Measurements from ENCODE around the gene CLDN15.
"Not testable (repeated sequence)": the region's sequence is repeated elsewhere in the genome, so short reads cannot be mapped to it uniquely, and the experiment has no call there.

Gene CLDN15

DNA sequence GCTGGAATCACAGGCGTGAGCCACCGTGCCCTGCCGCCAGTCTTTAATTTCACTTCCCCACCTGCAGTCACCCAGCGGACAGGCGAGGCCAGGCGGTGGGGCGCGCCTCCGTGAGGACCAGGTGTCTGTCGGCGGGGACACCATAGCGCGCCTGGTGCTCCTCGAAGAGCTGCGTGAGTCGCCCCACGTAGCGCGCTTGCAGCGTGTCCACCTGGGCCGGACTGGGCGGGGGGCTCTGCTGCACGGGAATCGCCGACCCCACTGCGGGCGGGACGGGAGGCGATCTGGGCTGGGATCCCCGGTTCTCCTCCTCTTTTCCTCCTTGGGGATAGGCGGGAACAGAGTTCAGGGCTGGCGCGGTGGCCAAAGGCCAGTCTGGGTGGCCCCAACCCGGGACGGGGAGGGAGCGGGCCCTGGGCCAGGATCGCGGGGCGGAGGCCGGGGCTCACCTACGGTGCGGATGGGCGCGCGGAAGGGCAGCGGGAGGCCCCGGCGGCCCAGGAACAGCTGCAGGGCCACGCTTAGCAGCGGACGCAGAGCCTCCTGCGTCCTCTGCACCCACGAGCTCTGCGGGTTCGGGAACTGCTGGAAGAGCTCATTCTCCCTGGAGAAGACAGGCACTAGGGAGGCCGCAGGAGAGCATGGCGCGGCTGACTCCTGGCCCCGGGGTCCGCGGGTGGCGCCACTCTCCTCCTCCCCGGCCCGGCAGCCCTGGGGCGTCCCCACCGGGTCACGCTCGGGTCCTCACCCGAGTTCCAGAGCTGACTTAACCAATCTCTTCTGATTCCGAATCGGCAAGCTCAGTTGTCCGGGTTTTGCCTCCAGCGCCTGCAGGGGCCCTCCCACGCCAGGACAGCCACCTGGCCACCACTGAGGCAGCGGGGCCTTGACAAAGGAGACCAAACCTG is 35.7 kb downstream of the CLDN15 start:
- DNase-seq (ENCODE audit: low read depth, low spot score): no peak

DNA sequence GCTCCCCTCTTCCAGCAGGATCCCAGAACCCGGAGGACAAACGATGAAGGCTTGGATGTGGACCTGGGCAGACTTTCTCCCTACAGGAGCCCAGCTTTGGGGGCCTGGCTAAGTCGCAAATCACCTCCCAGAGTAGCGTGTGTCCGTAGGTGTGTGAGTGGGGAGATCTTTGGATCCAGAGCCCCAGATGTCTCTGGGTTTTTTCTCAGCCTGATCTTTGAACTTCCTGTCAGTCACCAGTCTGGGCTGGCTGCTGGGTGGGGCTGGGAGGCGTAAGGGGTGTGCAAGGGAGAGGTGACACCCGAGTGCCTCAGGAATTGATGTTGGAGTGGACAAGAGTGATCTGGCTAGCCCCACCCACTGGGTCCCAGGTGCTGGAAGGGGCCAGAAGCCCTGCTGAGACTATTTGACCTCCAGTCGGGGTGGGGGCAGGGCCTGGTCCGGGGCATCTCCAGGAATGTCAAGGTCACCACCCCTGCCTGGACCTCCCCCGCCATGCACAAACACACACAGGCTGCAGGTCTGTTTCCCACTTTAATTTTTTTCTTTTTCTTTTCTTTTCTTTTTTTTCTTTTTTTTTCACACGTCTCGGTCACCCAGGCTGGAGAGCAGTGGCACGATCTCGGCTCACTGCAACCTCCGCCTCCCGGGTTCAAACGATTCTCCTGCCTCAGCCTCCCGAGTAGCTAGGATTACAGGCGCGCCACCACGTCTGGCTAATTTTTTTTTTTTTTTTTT is 36.6 kb downstream of the CLDN15 start, which contains the start of gene MOGAT3:
Gene MOGAT3 (minus strand): TSS at position 175 of the 738 bp plus-strand sequence. CDS start 182 bp downstream, outside the sequence.
- no peak for DNase-seq (ENCODE audit: low read depth, low spot score)
- H3K27ac ChIP-seq: no peak within 1 kb of the TSS

More for the DNA sequence above, 35.7 kb downstream of the CLDN15 start:
- H3K27ac ChIP-seq: no peak overlapping the region

DNA sequence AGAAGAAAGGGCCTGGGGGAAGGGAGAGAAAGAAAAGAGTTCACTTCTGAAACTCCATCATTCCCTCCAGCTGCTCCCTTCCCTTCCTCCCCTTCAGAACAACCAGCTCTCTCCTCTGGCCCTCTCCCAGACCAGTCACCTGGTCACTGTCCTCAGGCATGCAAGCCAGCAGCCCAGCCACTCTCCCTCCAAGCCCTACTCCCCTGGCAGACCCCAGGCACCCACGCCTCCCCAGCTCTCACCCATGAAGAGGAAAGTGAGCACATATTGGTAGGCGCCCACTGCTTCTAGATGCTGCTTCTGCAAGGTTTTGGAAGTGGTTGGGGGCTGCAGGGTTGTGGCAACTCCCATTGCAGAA is 37.1 kb downstream of the CLDN15 start:
- DNase-seq (ENCODE audit: low read depth, low spot score): no peak
- H3K27ac ChIP-seq: no peak overlapping the region

DNA sequence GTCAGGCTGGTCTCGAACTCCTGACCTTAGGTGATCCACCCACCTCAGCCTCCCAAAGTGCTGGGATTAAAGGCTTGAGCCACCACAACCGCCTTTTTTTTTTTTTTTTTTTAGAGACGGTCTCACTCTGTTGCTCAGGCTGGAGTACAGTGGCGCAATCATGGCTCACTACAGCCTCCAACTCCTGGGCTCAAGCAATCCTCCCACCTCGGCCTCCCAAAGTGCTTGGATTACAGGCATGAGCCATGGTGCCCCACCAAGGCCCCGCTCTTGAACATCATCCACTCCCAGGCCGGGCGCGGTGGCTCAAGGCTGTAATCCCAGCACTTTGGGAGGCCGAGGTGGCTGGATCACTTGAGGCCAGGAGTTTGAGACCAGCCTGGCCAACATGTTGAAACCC is 38.1 kb downstream of the CLDN15 start:
- DNase-seq (ENCODE audit: low read depth, low spot score); H3K27ac ChIP-seq: not testable (repeated sequence)

DNA sequence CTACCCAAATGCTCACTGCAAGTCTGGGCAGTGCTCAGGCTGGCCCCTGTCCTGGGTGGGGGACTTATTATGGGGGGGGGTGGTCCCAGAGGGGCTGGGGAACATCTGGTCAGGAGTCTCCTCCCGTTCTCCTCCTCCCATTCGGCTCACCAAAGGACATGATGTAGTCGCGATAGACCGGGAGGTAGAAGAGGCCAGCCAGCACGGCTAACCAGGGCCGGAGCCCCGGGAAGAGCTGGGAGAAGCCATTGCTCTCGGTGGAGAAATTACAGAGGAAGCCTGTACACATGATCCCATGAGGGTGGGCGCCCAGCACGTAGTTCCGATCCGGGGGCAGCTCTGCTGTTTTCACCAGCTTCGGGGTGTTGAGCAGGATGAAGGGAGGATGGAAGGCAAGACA is 39.1 kb downstream of the CLDN15 start:
- DNase-seq (ENCODE audit: low read depth, low spot score): no peak
- H3K27ac ChIP-seq: no peak overlapping the region

DNA sequence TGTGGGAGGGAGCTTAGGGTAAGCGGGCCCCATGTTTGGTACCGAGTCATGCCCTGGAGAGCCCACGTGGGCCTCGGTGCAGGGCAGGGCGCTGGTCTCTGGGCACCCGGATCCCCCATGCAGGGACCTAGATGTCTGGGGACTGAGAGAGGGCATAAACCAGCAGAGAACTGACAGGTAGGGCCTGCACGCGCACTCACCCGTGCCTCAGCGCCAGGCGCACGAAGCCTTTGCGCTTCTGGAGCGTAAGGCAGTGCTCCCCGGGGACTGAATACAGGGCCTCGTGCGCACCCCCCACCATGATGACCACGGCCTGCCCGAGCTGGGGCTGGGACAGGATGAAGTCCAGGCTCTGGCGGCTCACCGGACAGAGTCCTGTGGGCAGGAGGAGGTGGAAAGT is 39.6 kb downstream of the CLDN15 start:
- DNase-seq (ENCODE audit: low read depth, low spot score): no peak
- no peak overlapping the region for H3K27ac ChIP-seq

DNA sequence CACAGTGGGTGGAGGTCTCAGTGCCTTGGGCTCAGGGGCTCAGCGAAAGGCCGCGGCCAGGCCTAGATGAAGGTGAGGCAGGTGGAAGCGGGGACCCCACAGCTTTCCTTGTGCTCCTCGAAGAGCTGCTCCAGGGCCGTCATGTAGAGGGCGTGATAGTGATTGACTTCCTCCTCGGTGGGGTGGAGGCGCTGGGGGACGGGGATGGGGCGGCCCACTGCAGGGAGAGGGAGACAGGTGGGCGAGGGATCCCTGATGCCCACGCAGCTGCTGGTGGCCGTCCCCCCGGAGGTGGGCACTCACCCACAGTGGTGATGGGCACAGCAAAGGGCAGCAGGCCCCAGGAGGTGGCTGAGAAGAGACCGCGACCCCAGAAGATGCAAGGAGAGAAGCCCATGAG is 41.7 kb downstream of the CLDN15 start:
- no peak for DNase-seq (ENCODE audit: low read depth, low spot score)

DNA sequence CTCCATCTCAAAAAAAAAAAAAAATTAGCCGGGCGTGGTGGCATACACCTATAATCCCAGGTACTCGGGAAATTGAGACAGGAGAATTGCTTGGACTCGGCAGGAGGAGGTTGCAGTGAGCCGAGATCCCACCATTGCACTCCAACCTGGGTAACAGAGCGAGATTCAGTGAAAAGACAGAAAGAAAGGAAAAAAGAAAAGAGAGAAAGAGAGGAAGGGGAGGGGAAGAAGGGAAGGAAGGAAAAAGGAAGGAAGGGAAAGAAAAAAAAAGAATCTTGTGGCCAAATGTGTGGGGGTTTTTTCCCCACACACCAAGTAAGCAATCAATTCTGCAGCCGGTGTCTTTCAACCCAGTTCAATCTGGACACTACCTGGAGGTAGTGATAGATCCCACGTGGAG is 48.5 kb downstream of the CLDN15 start:
- no peak overlapping the region for H3K27ac ChIP-seq
- no peak for DNase-seq (ENCODE audit: low read depth, low spot score)

More for the DNA sequence above, 41.7 kb downstream of the CLDN15 start:
- H3K27ac ChIP-seq: no peak overlapping the region

DNA sequence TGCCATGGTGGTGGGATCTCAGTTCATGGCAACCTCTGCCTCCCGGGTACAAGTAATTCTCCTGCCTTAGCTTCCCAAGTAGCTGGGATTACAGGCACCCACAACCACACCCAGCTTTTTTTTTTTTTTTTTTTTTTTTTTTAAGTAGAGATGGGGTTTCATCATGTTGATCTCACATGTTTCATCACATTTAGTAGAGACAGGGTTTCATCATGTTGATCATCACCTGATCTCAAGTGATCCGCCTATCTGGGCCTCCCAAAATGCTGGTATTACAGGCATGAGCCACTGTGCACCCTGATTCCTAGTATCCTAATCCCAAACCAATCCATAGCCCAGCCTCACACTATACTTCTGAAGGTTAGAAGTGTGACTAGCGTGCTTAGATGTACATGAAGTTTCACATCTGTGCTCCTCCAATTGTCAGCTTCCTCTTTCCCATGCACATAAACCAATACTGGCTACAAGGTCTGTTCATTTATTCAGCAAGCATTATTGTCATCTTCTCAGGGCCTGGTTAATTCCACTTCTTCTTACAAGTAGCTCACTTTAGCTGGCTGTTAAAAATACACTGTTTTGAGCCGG is 50.7 kb downstream of the CLDN15 start:
- H3K27ac ChIP-seq: no peak overlapping the region
- DNase-seq (ENCODE audit: low read depth, low spot score): no peak

DNA sequence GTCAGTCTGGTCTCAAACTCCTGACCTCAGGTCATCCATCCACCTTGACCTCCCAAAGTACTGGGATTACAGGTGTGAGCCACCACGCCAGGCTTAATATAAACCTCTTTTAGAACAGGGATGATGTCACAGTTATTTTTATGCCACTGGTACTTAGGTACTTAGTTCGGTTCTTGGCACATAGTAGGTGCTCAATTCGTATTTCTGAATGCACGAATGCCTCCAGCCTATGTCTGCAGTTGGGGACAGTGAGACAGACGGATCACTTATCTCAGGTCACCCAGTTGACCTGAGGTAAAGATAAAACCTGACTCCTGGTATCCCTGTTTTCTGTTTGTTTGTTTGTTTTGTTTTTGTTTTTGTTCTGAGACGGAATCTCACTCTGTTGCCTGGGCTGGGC is 51.4 kb downstream of the CLDN15 start:
- H3K27ac ChIP-seq: no peak overlapping the region

DNA sequence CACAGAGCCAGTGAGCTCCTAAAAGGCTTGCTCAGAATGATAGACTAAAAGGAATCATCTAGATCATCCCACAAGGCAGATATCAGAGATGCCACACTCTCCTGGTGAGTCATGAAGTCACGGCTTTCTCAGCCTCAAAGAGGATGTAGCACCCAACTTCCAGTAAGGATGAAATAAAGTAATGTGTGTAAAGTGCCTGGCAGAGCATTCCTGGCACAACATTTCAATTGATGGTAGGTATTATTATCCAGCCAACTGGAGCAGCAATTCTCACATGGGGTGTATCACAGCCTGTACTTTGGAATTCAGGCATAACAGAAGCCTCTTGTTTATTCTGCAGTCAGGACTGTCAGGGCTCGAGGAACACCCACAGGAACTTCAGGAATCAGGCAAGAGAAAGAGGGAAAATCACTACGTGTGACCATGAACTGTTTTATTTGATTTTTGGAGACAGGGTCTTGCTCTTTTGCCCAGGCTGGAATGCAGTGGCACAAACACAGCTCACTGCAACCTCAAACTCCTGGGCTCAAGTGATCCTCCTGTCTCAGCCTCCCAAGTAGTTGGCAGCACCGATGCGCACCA is 52.3 kb downstream of the CLDN15 start:
- DNase-seq (ENCODE audit: low read depth, low spot score): no peak

More for the DNA sequence above, 51.4 kb downstream of the CLDN15 start:
- DNase-seq (ENCODE audit: low read depth, low spot score): no peak

More for the DNA sequence above, 52.3 kb downstream of the CLDN15 start:
- H3K27ac ChIP-seq: no peak overlapping the region
